NCI-H510A (cell line): ENCODE measurements around the gene PCCA.
"Not testable (repeated sequence)": the region's sequence is repeated elsewhere in the genome, so short reads cannot be mapped to it uniquely, and the experiment has no call there.

Source experiments
- DNase-seq: peaks from one replicate; lab custom pipeline; 2025; lab: John Stamatoyannopoulos, UW

PCCA gene

DNA sequence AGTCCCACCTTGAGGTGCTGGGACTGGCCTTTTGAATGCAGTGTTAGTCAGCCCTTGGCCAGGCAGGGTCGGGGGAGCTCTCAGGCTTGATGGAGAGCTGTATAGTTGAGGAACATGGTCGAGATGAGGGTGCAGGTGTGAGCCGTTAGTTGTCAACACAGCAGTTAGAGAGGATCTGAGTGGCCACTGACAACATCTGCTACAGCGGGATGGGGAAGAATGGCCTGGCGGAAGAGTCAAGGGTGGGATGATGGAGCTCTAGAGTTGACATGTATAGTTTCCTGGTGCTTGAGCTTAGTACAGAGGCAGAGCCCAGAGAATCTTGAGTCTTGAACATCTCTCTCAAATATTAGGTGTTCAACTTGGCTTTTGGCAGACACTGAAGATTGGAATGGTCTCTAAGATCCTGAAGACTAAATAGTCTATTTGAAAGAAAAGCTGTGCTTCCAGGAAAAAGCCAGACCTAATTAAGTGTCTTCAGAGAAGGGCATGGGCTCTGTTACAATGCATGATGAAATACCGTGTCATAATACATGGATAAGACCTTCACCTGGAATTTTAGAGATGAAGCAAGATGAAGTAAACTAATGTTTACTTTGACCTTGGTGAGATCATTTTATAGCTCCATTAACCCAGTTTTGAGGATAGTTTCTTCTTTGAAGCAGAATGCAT, 9.7 kb downstream of the PCCA start:
- DNase-seq = no peak

GRCh38 chr13:100099117-100099445, 10.2 kb downstream of the PCCA start:
- not testable (repeated sequence) for DNase-seq

- no peak for DNase-seq
Measured at GRCh38 chr13:100100115-100100879, 11.4 kb downstream of the PCCA start.

DNA sequence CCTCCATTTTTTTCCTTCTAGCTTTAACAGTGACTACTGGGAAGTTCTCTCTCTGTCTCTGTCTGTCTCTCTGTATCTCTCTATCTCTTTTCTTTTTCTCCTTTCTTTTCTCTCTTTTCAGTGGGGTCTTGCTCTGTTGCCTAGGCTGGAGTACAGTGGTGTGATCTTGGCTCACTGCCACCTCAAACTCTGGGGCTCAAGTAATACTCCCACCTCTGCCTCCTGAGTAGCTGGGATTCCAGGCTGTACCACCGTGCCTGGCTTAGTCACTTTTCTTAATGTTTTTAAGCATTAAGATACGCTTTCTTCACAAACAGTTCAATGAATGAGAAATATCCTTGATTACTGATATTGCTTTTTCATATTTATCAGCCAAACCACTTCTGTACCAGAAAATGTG, 13.1 kb downstream of the PCCA start:
- no peak for DNase-seq

- no peak for DNase-seq
Measured at GRCh38 chr13:100106005-100106404, 17.1 kb downstream of the PCCA start.

DNA sequence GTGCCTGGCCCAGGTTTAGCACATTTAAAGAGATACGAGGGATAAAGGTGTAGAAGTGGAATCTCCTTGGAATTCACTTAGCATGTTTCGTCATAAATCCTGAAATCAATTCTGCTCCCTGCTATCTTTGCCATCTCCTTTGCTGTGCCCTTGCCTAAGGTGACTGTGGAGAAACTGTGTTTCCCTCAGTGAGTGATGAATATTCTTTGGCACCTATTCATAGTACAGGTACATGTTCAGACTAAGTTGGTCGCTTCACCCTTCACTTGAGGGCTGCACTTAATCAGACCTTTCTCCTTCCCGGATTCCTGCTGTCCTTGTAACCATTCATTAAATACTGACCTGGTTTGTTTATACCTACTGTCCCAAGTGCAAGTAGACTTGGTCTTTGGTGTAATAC, 17.8 kb downstream of the PCCA start:
- no peak for DNase-seq

DNA sequence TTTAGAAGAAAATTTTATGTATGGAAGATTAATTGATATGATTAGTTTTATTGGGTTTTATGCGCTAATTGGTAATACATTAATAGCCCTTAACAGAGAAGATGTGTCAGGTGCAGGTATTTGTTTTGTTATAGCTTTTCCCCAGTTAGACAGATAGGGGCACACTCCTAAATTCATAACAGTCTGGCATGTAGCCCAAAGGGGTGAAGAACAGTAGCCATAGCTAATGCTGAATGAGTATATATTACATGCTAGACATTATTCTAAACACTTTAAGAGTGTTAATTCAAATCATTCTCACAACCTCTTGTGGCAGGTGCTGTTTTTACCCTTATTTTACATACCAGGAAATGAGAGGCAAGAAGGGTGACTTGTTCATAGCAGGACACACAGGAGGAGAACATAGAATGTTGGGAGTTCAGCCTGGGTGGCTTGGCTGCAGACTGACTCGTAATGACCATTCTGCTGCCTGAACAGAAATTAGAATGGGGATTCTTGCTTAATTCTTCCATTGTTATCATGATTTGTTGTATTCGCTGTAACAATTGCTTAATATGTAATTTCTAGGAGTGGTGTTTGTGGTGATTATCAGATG, 20.1 kb downstream of the PCCA start:
- no peak for DNase-seq

GRCh38 chr13:100110269-100110668, 21.4 kb downstream of the PCCA start:
- no peak for DNase-seq

DNA sequence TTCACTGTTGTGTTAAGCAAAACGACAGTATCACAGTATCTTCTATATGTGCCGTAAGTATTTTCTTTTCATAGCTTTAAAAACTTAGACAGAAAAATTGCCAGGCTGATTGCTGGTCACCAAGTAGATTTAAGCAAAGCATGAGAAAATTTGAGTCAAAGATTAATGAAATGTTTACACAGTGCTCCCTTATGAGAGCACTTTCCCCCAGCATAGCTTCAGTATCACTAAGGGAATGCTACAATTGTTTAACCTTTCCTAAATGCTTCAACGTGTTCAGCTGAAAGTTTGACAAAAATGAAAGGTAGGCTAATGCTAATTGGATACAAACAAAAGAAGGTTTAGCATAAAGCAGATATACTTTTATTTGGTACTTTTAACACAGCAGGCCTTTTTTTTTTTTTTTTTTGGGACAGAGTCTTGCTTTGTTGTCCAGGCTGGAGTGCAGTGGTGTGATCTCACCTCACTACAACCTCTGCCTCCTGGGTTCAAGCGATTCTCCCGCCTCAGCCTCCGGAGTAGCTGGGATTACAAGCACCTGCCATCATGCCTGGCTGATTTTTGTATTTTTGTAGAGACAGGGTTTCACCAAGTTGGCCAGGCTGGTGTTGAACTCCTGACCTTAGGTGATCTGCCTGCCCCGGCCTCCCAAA, 23.4 kb downstream of the PCCA start:
- no peak for DNase-seq

DNA sequence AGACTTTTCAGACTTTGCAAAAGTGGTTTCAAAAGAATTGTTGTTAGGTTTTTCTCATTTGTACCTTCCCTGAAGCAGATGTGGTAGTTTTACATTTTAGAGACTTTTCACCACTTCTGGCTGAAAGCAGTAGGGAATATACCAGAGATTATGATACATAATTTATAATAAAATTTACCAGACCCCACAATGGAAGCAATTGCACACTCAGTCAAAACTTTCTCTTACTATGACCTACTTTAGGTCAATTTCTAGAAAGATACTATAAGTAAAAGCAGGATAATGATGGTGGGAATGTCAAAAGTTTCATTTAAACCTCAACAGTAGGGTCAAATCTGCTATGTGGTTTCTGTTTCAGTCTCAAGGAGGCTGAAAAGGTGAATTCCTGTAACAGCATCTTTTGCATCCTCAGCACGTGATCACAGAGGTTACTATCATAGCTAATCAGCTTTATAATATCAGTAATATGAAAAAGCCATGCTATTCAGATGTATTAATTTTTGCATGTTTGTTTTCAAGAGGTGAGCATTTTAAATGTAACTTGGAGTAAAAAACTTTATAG, 26.9 kb downstream of the PCCA start:
- DNase-seq = no peak

DNA sequence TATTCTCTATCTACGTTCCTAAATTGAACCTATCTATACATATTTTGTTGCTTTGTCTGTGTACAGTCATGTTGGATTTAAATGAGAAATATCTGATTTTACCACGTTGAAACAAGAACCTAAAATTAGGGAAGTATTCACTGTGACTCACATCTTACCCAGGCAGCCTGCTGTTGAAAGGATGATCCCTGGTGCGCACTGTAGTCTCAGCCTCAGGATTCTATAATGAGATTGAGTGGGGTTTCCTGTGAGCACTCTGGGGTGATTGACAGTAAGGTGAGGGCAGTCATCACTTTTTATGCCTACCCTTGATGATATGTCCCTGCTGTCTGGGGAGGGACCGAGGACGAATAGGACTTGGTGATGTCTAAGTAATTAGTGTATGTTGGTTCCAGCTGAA, 35.4 kb downstream of the PCCA start:
- no peak for DNase-seq

DNA sequence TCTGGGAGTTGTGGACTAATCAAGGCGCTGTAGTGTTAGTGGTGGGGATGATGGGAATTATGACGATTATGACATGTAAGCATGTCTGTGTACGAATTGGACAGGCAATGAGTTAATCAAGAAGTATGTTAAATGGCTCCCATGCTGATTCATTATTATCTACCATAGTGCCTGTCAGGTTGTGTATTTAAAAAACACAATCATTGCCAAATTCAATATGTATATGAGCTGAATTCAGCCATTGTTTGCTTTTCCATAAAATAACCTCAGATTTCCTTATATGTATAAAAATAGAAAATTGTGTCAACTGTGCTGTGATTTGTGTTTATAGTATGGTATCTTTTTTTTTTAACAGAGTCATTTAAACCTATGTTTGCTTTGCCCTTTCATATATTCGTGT, 37.1 kb downstream of the PCCA start:
- no peak for DNase-seq

- no peak for DNase-seq
Measured at GRCh38 chr13:100128373-100128772, 39.5 kb downstream of the PCCA start.

DNA sequence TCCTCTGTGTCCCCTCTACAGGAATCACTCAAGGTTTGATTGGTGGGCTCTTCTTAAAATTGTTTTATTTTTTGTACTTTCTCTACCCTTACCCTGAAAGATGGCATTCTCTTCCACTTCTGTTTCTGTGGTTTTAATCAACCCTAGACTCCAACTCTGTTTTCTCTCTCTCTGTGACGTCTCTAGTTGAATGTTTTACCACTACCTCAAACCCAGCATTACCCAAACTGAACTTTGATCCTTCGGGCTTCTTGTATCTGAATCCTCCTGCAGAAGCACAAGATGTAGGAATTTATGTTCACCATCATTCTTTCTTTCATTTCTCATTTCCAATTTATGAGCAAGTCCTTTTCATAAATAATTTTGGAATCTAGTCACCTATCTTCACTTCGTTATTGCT, 39.9 kb downstream of the PCCA start:
- DNase-seq = no peak

GRCh38 chr13:100129605-100130004, 40.7 kb downstream of the PCCA start:
- DNase-seq = no peak

GRCh38 chr13:100130092-100130491, 41.2 kb downstream of the PCCA start:
- DNase-seq = no peak

DNA sequence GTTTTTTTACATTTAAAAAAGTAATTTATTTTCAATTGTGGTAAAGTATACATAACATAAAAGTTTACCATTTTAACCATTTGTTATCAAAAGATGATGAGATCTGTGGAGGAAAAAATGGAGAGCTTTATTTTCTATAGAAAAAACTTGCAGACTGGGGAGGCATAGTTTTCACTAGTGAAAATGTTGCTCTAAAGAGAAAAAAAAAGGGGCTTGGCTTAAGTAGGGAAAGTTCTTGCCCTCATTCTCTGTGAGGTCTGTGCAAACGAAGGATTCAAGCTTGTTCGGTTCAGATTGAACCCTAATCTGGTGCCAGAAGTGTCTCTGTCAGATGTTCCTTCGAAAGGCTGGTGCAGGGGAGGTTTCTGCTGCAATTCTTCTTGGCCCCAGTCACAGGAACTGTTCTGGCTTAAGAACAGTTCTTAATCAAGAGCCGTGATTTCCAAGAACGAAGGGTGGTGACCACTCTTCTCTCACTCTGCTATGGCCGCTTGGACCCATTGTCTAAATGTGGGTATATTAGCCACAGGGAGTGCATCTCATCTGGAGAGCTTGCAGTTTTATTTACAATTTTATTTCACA, 42.1 kb downstream of the PCCA start:
- DNase-seq = no peak

- no peak for DNase-seq
Measured at GRCh38 chr13:100131863-100132574, 43.1 kb downstream of the PCCA start.

DNA sequence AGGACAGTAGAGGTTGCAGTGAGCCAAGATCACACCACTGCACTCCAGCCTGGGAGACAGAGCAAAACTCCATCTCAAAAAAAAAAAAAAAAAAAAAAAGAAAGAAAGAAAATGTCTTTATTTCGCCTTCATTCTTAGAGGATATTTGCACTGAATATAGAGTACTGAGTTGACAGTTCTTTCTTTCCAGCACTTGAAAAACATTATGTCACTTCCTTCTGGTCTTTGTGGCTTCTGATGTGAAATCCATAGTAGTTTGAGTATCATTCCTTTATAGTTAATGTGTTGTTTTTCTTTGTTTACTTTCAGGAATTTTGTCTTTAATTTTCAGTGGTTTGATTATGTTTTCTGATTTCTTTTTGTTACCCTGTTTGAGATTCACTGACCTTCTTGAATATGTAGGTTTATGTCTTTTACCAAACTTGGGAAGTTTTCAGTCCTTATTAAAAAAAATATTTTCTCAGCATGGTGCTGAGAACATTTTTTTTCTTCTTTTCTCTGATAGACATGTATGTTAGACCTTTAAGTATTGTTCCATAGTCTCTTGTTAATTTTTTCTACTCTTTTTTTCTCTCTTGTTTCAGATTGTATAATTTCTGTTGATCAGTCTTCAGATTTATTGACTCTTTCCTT, 50.1 kb downstream of the PCCA start:
- no peak for DNase-seq

DNA sequence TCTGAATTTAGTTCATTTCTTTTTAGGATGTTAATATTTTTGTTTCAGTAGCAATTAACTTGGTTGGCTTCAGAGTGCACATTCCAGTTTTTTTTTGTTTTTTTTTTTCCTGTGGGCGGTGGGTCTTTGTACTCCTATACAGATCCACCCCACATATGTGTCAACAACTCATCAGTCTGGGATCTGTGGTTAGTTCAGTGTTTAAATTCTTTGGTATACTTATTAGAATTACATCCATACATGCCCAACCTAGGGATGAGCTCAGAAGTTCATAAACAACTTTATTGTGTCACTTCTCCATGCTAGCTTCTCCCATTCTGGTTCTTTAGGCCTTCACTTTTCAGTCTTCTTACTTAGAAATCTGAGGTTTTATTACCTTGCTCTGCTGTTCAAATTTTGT, 50.9 kb downstream of the PCCA start:
- DNase-seq = no peak

DNA sequence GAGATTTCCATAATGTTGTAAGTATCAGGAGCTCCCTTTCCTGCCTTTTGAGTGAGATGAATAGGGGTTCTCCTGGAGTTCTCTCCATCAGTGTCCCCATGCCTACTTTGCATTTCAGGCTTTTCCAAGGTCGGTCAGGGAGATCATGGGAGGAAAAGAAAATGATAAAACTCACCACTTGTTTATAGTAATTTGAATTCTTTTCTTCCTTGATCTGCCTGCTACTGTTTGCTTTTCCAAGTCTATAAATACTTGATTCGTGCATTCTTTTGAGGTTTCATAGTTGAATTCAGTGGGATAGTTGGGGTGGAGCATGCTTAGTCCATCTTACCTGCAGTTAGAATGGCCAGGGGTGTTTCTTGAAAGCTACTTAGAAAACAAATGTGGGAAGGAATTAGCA, 51.5 kb downstream of the PCCA start:
- no peak for DNase-seq
